NCI-H2081 (cell line): ENCODE measurements around the gene RBM47.
"Not testable (repeated sequence)": the region's sequence is repeated elsewhere in the genome, so short reads cannot be mapped to it uniquely, and the experiment has no call there.

Source experiments
- DNase-seq, 2 experiments: peaks; one replicate each; lab custom pipeline; 2025; lab: John Stamatoyannopoulos, UW

RBM47 gene

GRCh38 chr4:40486534-40486933, 143.1 kb downstream of the RBM47 start:
- DNase-seq = no peak

GRCh38 chr4:40484346-40485090, 145.1 kb downstream of the RBM47 start:
- DNase-seq = no peak

- DNase-seq = no peak
These were observed 146.5 kb downstream of the RBM47 start for GRCh38 chr4:40482985-40483647.

GRCh38 chr4:40481977-40482376, 147.7 kb downstream of the RBM47 start:
- DNase-seq = no peak

- DNase-seq = no peak
These were observed 149.4 kb downstream of the RBM47 start for GRCh38 chr4:40480291-40480690.

- DNase-seq = no peak
These were observed 150.3 kb downstream of the RBM47 start for GRCh38 chr4:40479378-40479777.

- no peak for DNase-seq
These were observed 154.1 kb downstream of the RBM47 start for GRCh38 chr4:40475609-40476008.

- no peak for DNase-seq
These were observed 155.9 kb downstream of the RBM47 start for GRCh38 chr4:40473578-40474388.

GRCh38 chr4:40471923-40472322, 157.7 kb downstream of the RBM47 start:
- DNase-seq = no peak

- DNase-seq = no peak
These were observed 162.9 kb downstream of the RBM47 start for GRCh38 chr4:40466789-40467188.

GRCh38 chr4:40462326-40462725, 167.3 kb downstream of the RBM47 start:
- DNase-seq = peak; percentile 18 to 55

GRCh38 chr4:40461879-40462278, 167.8 kb downstream of the RBM47 start:
- DNase-seq = no peak

GRCh38 chr4:40461062-40461461, 168.6 kb downstream of the RBM47 start:
- DNase-seq = no peak

- no peak for DNase-seq
These were observed 171.0 kb downstream of the RBM47 start for GRCh38 chr4:40458683-40459082.

GRCh38 chr4:40458109-40458508, 171.6 kb downstream of the RBM47 start:
- DNase-seq = no peak

- no peak for DNase-seq
These were observed 174.2 kb downstream of the RBM47 start for GRCh38 chr4:40455340-40455902.

GRCh38 chr4:40454816-40455215, 174.8 kb downstream of the RBM47 start:
- no peak for DNase-seq

- DNase-seq = no peak
These were observed 175.8 kb downstream of the RBM47 start for GRCh38 chr4:40453912-40454311.

- no peak for DNase-seq
These were observed 180.8 kb downstream of the RBM47 start for GRCh38 chr4:40448875-40449274.

GRCh38 chr4:40446839-40447238, 182.8 kb downstream of the RBM47 start:
- DNase-seq = no peak

GRCh38 chr4:40446261-40446750, 183.4 kb downstream of the RBM47 start:
- DNase-seq = not testable (repeated sequence)

GRCh38 chr4:40445671-40446070, 184.0 kb downstream of the RBM47 start:
- no peak for DNase-seq
